HUES48 (cell line): ENCODE data around the gene FOXD2.
A peak's percentile ranks its signal among the peaks of the same experiment; 100 is the strongest.

Experiments
- H3K27ac ChIP-seq: one replicate; pipeline ENCODE4 v1.7.0; 2013; ENCODE audit warnings: low read depth, low read length, inconsistent platforms
- H3K27me3 ChIP-seq: 2 replicates; pipeline ENCODE4 v1.6.1; 2013; ENCODE audit warnings: mild to moderate bottlenecking, low read length; ENCODE audit not compliant: control insufficient read depth, insufficient read depth
- H3K36me3 ChIP-seq: 2 replicates; pipeline ENCODE4 v1.6.1; 2013; ENCODE audit warnings: low read length; ENCODE audit not compliant: control insufficient read depth, insufficient read depth
- H3K4me1 ChIP-seq: 2 replicates; pipeline ENCODE4 v1.6.1; 2013; ENCODE audit warnings: mild to moderate bottlenecking, low read length; ENCODE audit not compliant: control insufficient read depth, insufficient read depth
- H3K4me3 ChIP-seq: 2 replicates; pipeline ENCODE4 v1.5.1; 2013; ENCODE audit warnings: mild to moderate bottlenecking, low read depth, low read length
- H3K9ac ChIP-seq: 2 replicates; pipeline ENCODE4 v1.6.1; 2013; ENCODE audit warnings: mild to moderate bottlenecking, low read depth, low read length, moderate library complexity
- H3K9me3 ChIP-seq: 2 replicates; pipeline ENCODE4 v1.6.1; 2013; ENCODE audit warnings: low read length; ENCODE audit not compliant: control insufficient read depth, insufficient read depth

FOXD2 gene

GRCh38 chr1:47437447-47438164, at the start of gene FOXD2:
Gene FOXD2, plus strand, starts transcription at chr1:47438044. Its CDS starts 92 bp downstream, at chr1:47438136.
- H3K36me3 ChIP-seq = no peaks in the 10 kb centered on the region
- no peak within 1 kb of the TSS for H3K27ac ChIP-seq
- no peak within 1 kb of the TSS for H3K9ac ChIP-seq
- H3K27me3 ChIP-seq = peaks cover 99% of the 10 kb centered on the region
- H3K4me1 ChIP-seq = peaks cover 21% of the 10 kb centered on the region; the same call in 1 of the 2 replicates
- no peaks in the 10 kb centered on the region for H3K9me3 ChIP-seq
- H3K4me3 ChIP-seq = peak within 1 kb of the TSS; percentile 70

DNA sequence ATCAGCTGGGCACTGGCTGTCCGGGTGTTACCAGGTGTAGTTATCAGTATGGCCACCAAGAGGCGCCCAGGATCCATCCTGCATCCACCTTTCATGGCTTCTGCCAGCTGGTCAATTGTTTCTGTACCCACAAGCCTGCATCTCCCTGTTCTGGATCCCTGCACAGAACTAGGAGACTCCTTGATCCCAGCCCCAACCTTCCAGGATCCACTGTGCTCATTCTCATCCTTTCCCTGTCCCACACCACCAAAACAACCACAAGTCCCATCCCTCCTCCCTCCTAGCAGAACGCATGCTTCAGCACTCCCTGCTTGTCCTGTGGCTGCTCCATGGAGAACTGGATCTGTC, 49.0 kb upstream of the FOXD2 start:
- no peaks in the 10 kb centered on the region for H3K4me1 ChIP-seq
- no peak overlapping the region for H3K27ac ChIP-seq
- peaks cover 16% of the 10 kb centered on the region; the same call in 1 of the 2 replicates for H3K27me3 ChIP-seq
- H3K36me3 ChIP-seq = no peaks in the 10 kb centered on the region
- no peak overlapping the region for H3K4me3 ChIP-seq
- no peak overlapping the region for H3K9ac ChIP-seq
- no peaks in the 10 kb centered on the region for H3K9me3 ChIP-seq

- Histone ChIP-seq H3K9ac (no peak overlapping the region), H3K4me1 (no peaks in the 10 kb centered on the region), H3K36me3 (no peaks in the 10 kb centered on the region), H3K27ac (no peak overlapping the region), H3K4me3 (no peak overlapping the region), H3K9me3 (no peaks in the 10 kb centered on the region), H3K27me3 (peaks cover 16% of the 10 kb centered on the region; the same call in 1 of the 2 replicates)
Observed at GRCh38 chr1:47389731-47390130, 48.1 kb upstream of the FOXD2 start.

- no peak overlapping the region for H3K4me3 ChIP-seq
- H3K4me1 ChIP-seq = no peaks in the 10 kb centered on the region
- H3K9ac ChIP-seq = no peak overlapping the region
- no peak overlapping the region for H3K27ac ChIP-seq
- H3K27me3 ChIP-seq = peaks cover 16% of the 10 kb centered on the region; the same call in 1 of the 2 replicates
- H3K9me3 ChIP-seq = no peaks in the 10 kb centered on the region
- H3K36me3 ChIP-seq = no peaks in the 10 kb centered on the region
Observed at GRCh38 chr1:47390843-47391242, 47.0 kb upstream of the FOXD2 start.

DNA sequence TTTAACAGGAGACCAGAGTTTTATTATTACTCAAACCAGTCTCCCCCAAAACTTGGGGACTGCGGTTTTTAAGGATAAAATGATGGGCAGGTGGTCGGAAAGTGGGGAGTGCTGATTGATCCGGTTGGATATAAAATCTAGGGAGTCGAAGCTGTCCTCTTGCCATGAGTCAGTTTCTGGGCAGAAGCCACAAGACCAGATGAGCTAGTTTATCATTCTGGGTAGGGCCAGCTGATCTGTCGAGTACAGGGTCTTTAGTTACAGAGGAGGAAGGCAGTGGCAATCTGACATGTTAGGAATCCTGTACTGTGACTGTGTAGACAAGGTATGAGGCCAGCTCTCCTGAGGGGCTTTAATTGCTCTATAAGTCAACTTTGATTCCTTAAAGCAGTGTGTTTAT, 44.7 kb upstream of the FOXD2 start:
- no peak overlapping the region for H3K27ac ChIP-seq
- H3K4me3 ChIP-seq = no peak overlapping the region
- H3K27me3 ChIP-seq = peaks cover 11% of the 10 kb centered on the region; the same call in 1 of the 2 replicates
- no peak overlapping the region for H3K9ac ChIP-seq
- no peaks in the 10 kb centered on the region for H3K4me1 ChIP-seq
- no peaks in the 10 kb centered on the region for H3K9me3 ChIP-seq
- H3K36me3 ChIP-seq = no peaks in the 10 kb centered on the region

DNA sequence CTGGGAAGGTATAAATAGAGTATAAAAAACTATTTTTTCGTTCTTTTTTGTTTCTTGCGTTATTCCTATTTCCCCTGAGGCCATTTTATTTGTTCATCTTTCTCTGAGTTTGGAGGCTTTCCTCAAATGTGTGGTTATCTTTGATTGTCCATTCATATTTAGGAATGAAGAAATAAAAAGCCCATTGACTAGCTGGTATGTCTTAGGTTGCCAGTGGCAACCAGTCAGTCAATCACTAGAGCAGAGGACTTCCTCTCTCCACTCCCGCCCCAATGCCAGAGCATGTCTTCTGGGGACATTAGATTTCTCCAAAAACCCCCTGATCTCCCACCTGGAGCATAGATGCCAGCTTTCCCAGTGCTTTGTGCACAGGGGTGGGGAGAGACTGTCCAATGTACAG, 42.4 kb upstream of the FOXD2 start:
- H3K36me3 ChIP-seq = no peaks in the 10 kb centered on the region
- no peak overlapping the region for H3K4me3 ChIP-seq
- no peaks in the 10 kb centered on the region for H3K4me1 ChIP-seq
- peaks cover 4% of the 10 kb centered on the region; the same call in 1 of the 2 replicates for H3K27me3 ChIP-seq
- no peak overlapping the region for H3K27ac ChIP-seq
- no peak overlapping the region for H3K9ac ChIP-seq
- H3K9me3 ChIP-seq = no peaks in the 10 kb centered on the region

DNA sequence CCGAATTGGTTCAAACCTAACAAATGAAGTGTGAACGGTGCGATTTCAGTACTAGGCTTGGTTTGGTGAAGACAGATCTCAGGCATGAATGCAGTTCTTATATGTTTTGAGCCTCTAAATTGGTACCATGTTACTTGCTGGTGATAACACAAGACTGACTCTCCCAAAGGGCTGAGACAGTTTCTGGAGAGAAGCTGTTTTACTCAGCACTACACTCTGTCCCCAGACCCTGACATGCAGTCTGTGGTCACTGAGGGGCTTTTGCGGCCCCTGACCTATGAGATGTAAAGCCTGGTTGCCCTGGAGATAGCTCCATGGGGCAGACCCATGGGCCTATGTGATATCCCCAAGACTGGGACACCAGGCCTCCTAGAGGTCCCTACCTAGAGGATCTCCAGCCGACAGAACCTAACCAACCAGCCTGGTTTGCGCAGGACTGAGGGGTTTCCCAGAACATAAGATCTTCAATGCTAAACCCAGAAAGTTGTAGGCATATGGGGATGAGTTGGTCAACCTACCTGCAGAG, 41.1 kb upstream of the FOXD2 start:
- Histone ChIP-seq H3K4me1 (no peaks in the 10 kb centered on the region), H3K27me3 (peaks cover 10% of the 10 kb centered on the region), H3K9me3 (no peaks in the 10 kb centered on the region), H3K9ac (no peak overlapping the region), H3K27ac (no peak overlapping the region), H3K36me3 (no peaks in the 10 kb centered on the region), H3K4me3 (no peak overlapping the region)

- no peaks in the 10 kb centered on the region for H3K36me3 ChIP-seq
- no peaks in the 10 kb centered on the region for H3K4me1 ChIP-seq
- H3K4me3 ChIP-seq = no peak overlapping the region
- no peak overlapping the region for H3K9ac ChIP-seq
- no peaks in the 10 kb centered on the region for H3K9me3 ChIP-seq
- H3K27me3 ChIP-seq = peaks cover 10% of the 10 kb centered on the region
- no peak overlapping the region for H3K27ac ChIP-seq
Observed at GRCh38 chr1:47399138-47399845, 38.6 kb upstream of the FOXD2 start.

GRCh38 chr1:47399846-47400155, 38.0 kb upstream of the FOXD2 start:
- no peak overlapping the region for H3K9ac ChIP-seq
- H3K27ac ChIP-seq = no peak overlapping the region
- H3K4me3 ChIP-seq = no peak overlapping the region
- peaks cover 10% of the 10 kb centered on the region for H3K27me3 ChIP-seq
- no peaks in the 10 kb centered on the region for H3K9me3 ChIP-seq
- H3K36me3 ChIP-seq = no peaks in the 10 kb centered on the region
- H3K4me1 ChIP-seq = no peaks in the 10 kb centered on the region

GRCh38 chr1:47401761-47402160, 36.1 kb upstream of the FOXD2 start:
- Histone ChIP-seq H3K4me1 (no peaks in the 10 kb centered on the region), H3K9ac (no peak overlapping the region), H3K27me3 (peaks cover 10% of the 10 kb centered on the region), H3K36me3 (no peaks in the 10 kb centered on the region), H3K27ac (no peak overlapping the region), H3K9me3 (no peaks in the 10 kb centered on the region), H3K4me3 (no peak overlapping the region)

DNA sequence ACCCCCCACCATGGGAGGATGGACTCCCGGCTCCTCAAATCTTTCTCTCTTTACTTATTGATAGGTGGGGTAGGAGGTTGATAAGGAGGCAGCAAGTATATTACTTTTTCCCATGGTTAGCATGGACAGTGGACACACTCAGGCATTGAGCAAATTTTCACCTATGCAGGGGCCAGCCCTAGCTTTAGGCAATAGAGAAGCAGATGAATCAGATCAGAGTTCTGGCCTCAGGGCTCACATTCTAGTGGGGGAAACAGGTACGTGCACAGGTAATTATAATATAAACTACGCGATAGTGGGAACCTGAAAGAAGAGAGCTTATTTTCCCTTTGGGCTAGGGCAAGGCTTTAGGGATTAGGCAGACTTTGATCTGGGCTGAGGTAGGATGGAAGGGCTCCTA, 35.3 kb upstream of the FOXD2 start:
- no peak overlapping the region for H3K27ac ChIP-seq

More for the DNA sequence above, 35.3 kb upstream of the FOXD2 start:
- Histone ChIP-seq H3K27me3 (peaks cover 10% of the 10 kb centered on the region), H3K9me3 (no peaks in the 10 kb centered on the region), H3K9ac (no peak overlapping the region), H3K4me3 (no peak overlapping the region), H3K4me1 (no peaks in the 10 kb centered on the region), H3K36me3 (no peaks in the 10 kb centered on the region)
